Mucosa of stomach (tissue), 1 donor: ENCODE results near the gene PRXL2C.
"Not testable (repeated sequence)": the region's sequence is repeated elsewhere in the genome, so short reads cannot be mapped to it uniquely, and the experiment has no call there.

Source experiments
- H3K27me3 ChIP-seq: one replicate; pipeline ENCODE4 v1.7.0; 2013; ENCODE audit warnings: mild to moderate bottlenecking, low read length; ENCODE audit not compliant: control insufficient read depth, insufficient read depth
- H3K36me3 ChIP-seq: one replicate; pipeline ENCODE4 v1.7.0; 2013; ENCODE audit warnings: low read length; ENCODE audit not compliant: control insufficient read depth, insufficient read depth
- H3K4me1 ChIP-seq: one replicate; pipeline ENCODE4 v1.7.0; 2013; ENCODE audit warnings: mild to moderate bottlenecking, low read length; ENCODE audit not compliant: control insufficient read depth, insufficient read depth
- H3K4me3 ChIP-seq: one replicate; pipeline ENCODE4 v1.7.0; 2013; ENCODE audit warnings: low read length
- H3K9ac ChIP-seq: one replicate; pipeline ENCODE4 v1.7.0; 2013; ENCODE audit warnings: mild to moderate bottlenecking, low read length, moderate library complexity
- H3K9me3 ChIP-seq: one replicate; pipeline ENCODE4 v1.7.0; 2013; ENCODE audit warnings: mild to moderate bottlenecking, low read length, moderate library complexity; ENCODE audit not compliant: control insufficient read depth
- donor health status: Pancreatic carcinoma.

The PRXL2C gene

DNA sequence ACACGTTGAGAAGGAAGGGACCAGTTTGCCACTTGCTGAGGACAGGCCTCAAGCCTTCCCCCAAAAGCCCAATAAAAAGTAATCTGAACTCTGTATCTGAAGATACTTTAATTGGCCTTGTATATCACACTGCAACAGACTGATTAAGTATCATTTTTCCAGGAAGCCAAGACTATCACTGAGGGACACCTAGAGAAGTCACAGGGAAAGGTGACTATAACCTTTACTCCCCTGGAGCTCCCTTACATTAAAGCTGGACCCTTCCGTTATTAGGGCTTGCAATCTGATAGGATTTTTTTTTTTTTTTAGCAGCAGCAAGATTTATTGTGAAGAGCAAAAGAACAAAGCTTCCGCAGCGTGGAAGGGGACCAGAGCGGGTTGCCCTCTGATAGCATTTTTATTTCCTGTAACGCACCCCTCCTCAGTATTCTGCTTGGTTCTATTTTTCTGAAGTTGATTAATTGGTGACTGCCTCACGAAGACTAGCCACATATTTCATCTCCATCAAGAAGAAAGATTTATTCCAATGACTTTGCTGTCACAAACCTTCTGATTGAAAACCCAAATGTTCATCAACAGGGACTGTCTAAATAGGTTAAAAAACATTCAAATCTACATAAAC lies 38.2 kb downstream of the PRXL2C start:
- no peak overlapping the region for H3K4me3 ChIP-seq
- H3K27me3 ChIP-seq, result no peaks in the 10 kb centered on the region
- peaks cover 25% of the 10 kb centered on the region for H3K4me1 ChIP-seq
- no peaks in the 10 kb centered on the region for H3K9me3 ChIP-seq
- no peak overlapping the region for H3K9ac ChIP-seq
- no peaks in the 10 kb centered on the region for H3K36me3 ChIP-seq

DNA sequence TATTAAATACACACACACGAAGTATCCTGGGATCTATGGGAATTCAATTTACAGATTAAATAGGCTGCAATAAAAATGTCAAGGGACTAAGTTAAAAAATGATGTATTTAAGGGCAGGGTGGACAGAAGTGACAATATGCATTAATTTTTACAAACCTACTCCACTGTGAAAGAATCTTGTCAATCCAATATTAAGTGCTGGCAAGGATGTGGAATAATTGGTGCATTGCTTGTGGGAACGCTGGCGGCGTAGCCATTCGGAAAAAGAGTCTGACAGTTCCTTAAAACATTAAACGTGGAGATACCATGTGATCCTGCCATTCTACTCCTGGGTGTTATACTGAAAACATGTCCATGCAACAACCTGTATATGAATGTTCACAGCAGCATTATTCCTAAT lies 39.7 kb downstream of the PRXL2C start:
- Histone ChIP-seq H3K9ac (no peak overlapping the region), H3K4me3 (no peak overlapping the region), H3K4me1 (peaks cover 17% of the 10 kb centered on the region), H3K36me3 (no peaks in the 10 kb centered on the region), H3K9me3 (no peaks in the 10 kb centered on the region), H3K27me3 (no peaks in the 10 kb centered on the region)

DNA sequence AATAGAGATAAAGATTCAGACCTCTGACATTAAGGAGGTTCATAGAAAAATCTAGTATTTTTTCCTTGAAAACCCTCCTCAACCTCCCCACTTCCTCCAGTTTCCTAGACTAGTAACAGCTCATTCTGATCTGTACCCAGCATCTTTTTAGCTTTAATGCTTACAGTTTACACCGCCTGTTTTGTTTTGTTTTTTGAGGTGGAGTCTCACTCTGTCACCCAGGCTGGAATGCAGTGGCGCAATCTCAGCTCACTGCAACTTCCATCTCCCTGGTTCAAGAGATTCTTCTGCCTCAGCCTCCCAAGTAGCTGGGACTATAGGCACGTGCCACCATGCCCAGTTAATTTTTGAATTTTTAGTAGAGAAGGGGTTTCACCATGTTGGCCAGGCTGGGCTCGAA lies 40.5 kb downstream of the PRXL2C start:
- H3K36me3 ChIP-seq, H3K4me3 ChIP-seq, H3K9me3 ChIP-seq, H3K27me3 ChIP-seq, H3K9ac ChIP-seq: not testable (repeated sequence)
- peaks cover 17% of the 10 kb centered on the region for H3K4me1 ChIP-seq

DNA sequence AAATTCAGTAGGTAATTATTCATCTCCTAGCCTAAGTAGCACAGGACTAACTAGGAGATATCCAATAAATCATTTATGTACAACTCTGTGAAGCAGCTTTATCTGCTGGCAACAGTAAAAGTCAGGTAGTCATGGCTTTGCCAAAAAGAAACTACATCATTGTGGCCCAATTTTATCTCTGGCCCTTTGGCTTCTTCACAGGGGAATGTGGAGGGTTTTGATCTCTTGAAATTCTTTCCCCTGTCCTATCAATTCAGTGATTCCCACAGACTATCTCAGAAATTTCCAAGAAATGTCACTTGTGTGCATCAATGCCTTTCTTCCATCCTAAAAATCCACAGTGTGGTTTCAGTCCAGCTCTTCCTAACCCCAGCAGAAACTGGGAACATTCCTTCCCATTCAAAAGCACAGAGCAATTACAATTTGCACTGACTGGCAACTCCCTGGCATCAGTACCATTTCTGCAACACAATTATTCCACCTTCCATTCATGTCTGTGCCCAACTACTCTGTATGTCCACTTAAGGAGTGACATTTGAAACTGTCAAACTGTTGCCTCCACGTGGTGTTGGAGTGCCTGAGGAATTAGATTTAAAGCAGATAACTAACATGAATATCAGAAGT lies 42.0 kb downstream of the PRXL2C start:
- Histone ChIP-seq H3K9ac (no peak overlapping the region), H3K27me3 (no peaks in the 10 kb centered on the region), H3K36me3 (no peaks in the 10 kb centered on the region), H3K4me3 (no peak overlapping the region), H3K4me1 (peaks cover 17% of the 10 kb centered on the region), H3K9me3 (no peaks in the 10 kb centered on the region)

DNA sequence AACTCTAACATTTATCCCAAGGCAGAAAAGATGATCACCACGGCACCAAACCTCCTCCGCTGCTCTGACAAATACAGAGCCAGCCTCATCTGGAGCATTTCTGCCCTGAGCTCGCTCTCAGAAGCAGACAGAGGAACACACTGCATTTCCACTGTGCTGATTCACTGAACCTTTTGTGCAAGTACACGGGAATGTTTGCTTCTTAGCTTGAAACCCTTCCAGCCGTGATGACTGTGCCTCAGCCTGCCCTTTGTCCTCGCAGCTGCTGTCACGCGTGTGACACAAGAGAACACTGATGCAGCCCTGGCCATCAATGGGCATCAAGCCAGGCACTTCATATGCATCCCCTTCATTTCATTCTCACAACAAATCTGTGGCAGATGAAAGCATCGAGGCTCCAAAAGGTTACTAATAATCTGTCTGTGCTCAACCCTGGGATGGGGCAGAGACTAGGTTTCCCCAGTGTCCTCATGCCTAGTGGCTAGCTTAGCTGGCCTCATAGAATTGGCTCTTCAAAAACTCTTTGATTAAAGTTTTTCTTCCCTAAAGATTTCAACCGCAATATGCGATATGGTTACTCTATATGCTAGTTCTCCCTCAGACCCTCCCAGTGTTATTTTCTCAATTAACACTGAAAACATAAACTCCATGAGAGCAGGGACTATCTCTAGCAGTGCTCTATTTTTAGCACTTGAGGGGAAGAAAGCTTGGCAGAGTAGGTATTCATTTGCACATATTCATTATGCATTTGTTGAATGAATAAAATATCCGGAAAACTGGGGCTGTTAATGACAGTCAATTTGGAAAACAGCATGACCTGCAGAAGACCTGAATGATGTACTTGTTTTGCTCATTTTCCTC lies 42.8 kb downstream of the PRXL2C start:
- H3K9me3 ChIP-seq, result no peaks in the 10 kb centered on the region
- no peak overlapping the region for H3K4me3 ChIP-seq
- H3K27me3 ChIP-seq, result no peaks in the 10 kb centered on the region
- peak overlapping the region; percentile 48 for H3K9ac ChIP-seq
- H3K36me3 ChIP-seq, result no peaks in the 10 kb centered on the region
- H3K4me1 ChIP-seq, result peaks cover 17% of the 10 kb centered on the region

DNA sequence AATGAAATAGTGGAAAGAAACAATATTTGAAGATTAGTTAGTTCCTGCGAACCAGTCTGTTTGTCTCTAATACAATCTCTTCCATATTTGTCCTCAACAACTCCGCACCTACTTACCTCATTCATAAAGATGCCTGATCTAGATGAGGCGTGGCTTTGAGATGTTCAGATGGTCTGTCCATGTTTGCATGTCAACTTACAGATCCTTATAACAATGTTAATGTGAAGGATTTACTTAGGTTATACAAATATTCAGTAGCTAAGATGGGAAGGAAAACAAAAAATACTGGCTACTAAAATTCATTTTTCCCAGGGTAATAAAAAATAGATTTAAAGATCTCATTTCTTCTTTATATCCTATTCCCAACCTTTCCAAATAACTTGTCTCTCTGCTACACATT lies 43.8 kb downstream of the PRXL2C start:
- Histone ChIP-seq H3K4me3 (no peak overlapping the region), H3K9me3 (no peaks in the 10 kb centered on the region), H3K27me3 (no peaks in the 10 kb centered on the region), H3K9ac (no peak overlapping the region), H3K36me3 (no peaks in the 10 kb centered on the region), H3K4me1 (peaks cover 17% of the 10 kb centered on the region)

DNA sequence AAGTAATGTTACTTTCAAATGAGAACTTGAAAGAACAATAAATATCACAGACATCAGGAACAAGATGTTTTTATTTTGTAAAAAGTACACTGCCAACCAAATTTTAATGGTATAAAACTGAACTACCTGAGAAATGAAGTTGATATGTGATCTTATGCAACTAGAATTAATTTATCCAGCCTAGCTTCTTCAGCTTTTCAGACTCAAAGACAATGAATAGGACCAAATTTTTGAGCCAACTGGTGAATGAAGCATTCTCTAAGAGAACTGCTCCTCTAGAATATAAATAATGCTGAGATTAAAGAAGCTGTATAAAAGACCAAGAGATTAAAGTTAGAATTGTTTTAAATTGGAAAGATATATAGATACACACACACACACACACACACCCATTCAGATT lies 45.4 kb downstream of the PRXL2C start:
- H3K9me3 ChIP-seq, result no peaks in the 10 kb centered on the region
- H3K9ac ChIP-seq, result no peak overlapping the region
- no peaks in the 10 kb centered on the region for H3K27me3 ChIP-seq
- no peak overlapping the region for H3K4me3 ChIP-seq
- H3K36me3 ChIP-seq, result no peaks in the 10 kb centered on the region
- H3K4me1 ChIP-seq, result peaks cover 17% of the 10 kb centered on the region

DNA sequence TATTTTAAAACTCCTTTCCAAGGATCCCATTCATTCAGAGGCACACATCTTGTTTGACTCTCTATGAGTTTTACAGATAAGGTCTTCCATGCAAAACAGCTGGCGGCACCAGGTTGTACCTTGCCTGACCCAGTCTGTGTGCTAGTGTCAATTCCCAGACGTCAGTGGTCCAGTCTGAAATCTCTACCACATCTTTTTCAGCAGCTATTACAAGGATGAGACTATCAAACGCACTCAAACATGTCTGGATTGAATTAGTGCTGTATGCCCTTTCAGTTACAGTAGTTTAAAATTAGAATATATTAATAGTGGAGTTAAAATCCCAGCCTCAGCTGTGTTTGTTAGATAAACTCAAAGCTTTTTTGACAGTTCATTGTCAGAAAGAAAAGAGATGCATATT lies 47.1 kb downstream of the PRXL2C start:
- Histone ChIP-seq H3K9ac (no peak overlapping the region), H3K27me3 (no peaks in the 10 kb centered on the region), H3K9me3 (no peaks in the 10 kb centered on the region), H3K4me3 (no peak overlapping the region), H3K4me1 (peaks cover 15% of the 10 kb centered on the region), H3K36me3 (no peaks in the 10 kb centered on the region)

DNA sequence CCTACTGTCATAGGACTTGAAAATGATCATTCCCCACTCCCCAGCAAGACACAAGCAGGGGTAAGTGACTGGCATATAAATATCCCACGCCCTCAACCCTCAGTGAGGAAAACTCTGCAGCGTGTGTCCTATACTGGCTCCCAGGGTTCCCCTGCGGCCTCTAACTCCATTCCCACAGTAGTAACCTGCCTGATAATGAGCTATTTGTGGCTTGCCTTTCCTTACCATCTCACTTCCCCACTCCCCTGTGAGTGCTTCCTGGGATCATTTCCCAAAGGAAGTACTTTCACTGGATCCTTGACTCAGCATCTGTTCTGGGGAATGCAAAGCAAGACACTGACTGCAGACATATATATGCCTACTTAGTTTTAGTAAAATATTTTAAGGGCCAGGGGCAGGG lies 49.8 kb downstream of the PRXL2C start:
- Histone ChIP-seq H3K9me3 (no peaks in the 10 kb centered on the region), H3K9ac (no peak overlapping the region), H3K4me1 (no peaks in the 10 kb centered on the region), H3K27me3 (no peaks in the 10 kb centered on the region), H3K4me3 (no peak overlapping the region), H3K36me3 (no peaks in the 10 kb centered on the region)

DNA sequence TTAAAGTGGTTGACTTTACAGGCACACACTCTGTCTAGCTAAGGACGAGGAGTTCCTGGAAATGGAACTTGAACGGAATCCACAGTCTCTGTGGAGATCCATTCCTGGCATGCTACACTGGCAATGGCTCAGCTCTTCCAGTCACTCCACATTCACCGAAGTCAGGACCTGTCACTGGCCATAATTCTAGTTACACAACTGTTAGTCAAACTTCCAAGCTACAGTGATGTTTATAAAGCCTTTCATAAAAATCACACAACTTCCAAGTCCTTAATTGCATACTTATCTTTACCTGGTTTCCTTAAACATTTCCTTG lies 51.2 kb downstream of the PRXL2C start:
- no peak overlapping the region for H3K4me3 ChIP-seq
- no peaks in the 10 kb centered on the region for H3K27me3 ChIP-seq
- no peaks in the 10 kb centered on the region for H3K4me1 ChIP-seq
- H3K9ac ChIP-seq, result no peak overlapping the region
- H3K36me3 ChIP-seq, result no peaks in the 10 kb centered on the region
- no peaks in the 10 kb centered on the region for H3K9me3 ChIP-seq

DNA sequence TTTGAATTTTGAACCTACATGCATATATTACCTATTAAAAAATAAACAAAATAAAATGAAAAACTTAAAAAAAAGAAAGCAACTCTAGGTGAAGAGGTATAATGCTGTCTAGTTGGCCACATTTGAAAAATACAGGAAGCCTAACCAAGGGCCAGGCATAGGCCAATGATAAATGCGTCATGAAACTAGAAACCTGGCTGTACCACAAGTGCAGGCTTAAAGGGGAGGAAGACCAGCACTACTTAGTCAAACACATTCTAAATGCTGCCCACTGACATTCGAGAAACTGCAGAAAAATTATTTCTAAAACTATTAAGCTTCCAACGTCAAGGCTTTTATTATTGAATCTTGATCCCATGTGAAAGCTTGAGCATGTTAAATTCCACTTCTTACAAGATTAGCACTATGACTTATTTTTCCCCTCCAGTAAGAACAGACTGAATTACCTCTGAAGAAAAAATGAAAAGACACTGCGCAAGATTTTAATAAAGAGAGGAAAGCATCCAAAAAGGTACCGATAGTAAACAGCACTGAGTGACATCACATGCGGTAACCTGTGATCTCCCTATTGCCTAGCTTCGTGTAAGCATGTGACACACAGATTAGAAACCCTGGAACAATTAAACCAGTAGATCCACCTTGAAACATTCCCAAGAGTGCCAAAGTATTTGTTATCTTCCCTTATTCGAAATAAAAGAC lies 51.7 kb downstream of the PRXL2C start:
- no peak overlapping the region for H3K9ac ChIP-seq
- H3K36me3 ChIP-seq, result no peaks in the 10 kb centered on the region
- no peak overlapping the region for H3K4me3 ChIP-seq
- no peaks in the 10 kb centered on the region for H3K4me1 ChIP-seq
- H3K27me3 ChIP-seq, result no peaks in the 10 kb centered on the region
- no peaks in the 10 kb centered on the region for H3K9me3 ChIP-seq

DNA sequence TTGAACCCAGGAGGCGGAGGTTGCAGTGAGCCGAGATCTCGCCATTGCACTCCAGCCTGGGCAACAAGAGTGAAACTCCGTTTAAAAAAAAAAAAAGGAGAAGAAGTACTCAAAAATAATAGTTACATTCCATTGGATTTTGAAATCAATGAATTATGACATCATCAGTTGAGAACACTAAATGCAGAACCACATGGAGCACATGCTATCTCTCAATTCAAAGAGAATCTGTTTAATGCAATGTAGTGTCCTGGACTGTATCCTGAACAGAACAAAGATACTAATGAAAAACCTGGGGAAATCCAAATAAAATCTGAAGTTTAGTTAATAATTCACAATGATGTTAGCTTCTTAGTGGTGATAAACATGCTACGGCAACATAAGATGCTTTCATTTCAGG lies 55.8 kb downstream of the PRXL2C start:
- no peaks in the 10 kb centered on the region for H3K36me3 ChIP-seq
- H3K4me3 ChIP-seq, result no peak overlapping the region
- no peaks in the 10 kb centered on the region for H3K4me1 ChIP-seq
- H3K9ac ChIP-seq, result no peak overlapping the region
- no peaks in the 10 kb centered on the region for H3K9me3 ChIP-seq
- H3K27me3 ChIP-seq, result no peaks in the 10 kb centered on the region
